HEK293T (cell line): ENCODE measurements around the gene RPGRIP1L.
"Not testable (repeated sequence)": the region's sequence is repeated elsewhere in the genome, so short reads cannot be mapped to it uniquely, and the experiment has no call there.

Source experiments
- BHLHE40 ChIP-seq: fragments of 450-650 bp; IDR thresholded peaks from 2 replicates; pipeline ENCODE4 v1.6.1; 2016; ENCODE audit warnings: mild to moderate bottlenecking, moderate library complexity, borderline replicate concordance
- CTBP1 ChIP-seq: fragments of 450-650 bp; IDR thresholded peaks from 2 replicates; pipeline ENCODE4 v1.6.1; 2016; ENCODE audit warnings: borderline replicate concordance
- ELF4 ChIP-seq: fragments of 450-650 bp; IDR thresholded peaks from 2 replicates; pipeline ENCODE4 v1.6.1; 2017; ENCODE audit warnings: antibody characterized with exemption
- FOXA1 ChIP-seq: fragments of 450-650 bp; IDR thresholded peaks from 2 replicates; pipeline ENCODE4 v1.6.1; 2016; ENCODE audit warnings: mild to moderate bottlenecking
- FOXM1 ChIP-seq: fragments of 450-650 bp; IDR thresholded peaks from 2 replicates; pipeline ENCODE4 v1.6.1; 2017; ENCODE audit warnings: mild to moderate bottlenecking, borderline replicate concordance
- HDGF ChIP-seq: fragments of 450-650 bp; IDR thresholded peaks from 2 replicates; pipeline ENCODE4 v1.6.1; 2017; ENCODE audit warnings: antibody characterized with exemption, borderline replicate concordance
- L3MBTL2 ChIP-seq: fragments of 450-650 bp; conservative IDR thresholded peaks from 2 replicates; pipeline ENCODE4 v1.6.1; 2016; ENCODE audit warnings: mild to moderate bottlenecking
- NFRKB ChIP-seq: fragments of 450-650 bp; IDR thresholded peaks from 2 replicates; pipeline ENCODE4 v1.6.1; 2016; ENCODE audit warnings: mild to moderate bottlenecking, moderate library complexity
- SP1 ChIP-seq: fragments of 450-650 bp; IDR thresholded peaks from 2 replicates; pipeline ENCODE4 v1.6.1; 2017
- SUZ12 ChIP-seq: fragments of 450-650 bp; IDR thresholded peaks from 2 replicates; pipeline ENCODE4 v1.6.1; 2016; ENCODE audit warnings: mild to moderate bottlenecking
- ZNF384 ChIP-seq: fragments of 450-650 bp; IDR thresholded peaks from 2 replicates; pipeline ENCODE4 v1.6.1; 2016

DNA sequence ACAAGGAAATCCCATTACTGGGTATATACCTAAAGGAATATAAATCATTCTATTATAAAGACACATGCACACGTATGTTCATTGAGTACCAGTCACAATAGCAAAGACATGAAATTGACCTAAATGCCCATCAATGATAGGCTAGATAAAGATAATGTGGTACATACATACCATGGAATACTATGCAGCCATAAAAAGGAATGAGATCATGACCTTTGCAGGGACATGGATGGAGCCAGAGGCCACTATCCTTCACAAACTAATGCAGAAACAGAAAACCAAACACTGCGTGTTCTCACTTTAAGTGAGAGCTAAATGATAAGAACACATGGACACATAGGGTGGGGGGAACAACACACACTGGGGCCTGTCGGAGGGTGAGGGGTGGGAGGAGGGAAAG, 18.3 kb downstream of the RPGRIP1L start:
- TF ChIP-seq FOXA1, FOXM1, L3MBTL2, BHLHE40, HDGF, SUZ12, NFRKB, SP1, ELF4, ZNF384, CTBP1: not testable (repeated sequence)
